Loucy (cell line): Measurements from ENCODE around the gene VAV1.

Experiments
- H2AFZ ChIP-seq: fragments of 200-600 bp; sonication (generic); 2 replicates; pipeline ENCODE4 v1.6.0; 2016; ENCODE audit warnings: antibody characterized with exemption, mild to moderate bottlenecking, low read length, moderate library complexity
- H3F3A ChIP-seq: fragments of 200-600 bp; 2 replicates; pipeline ENCODE4 v1.6.0; 2016; ENCODE audit warnings: antibody characterized with exemption, low read depth, mild to moderate bottlenecking
- H3K27me3 ChIP-seq: fragments of 200-600 bp; sonication (generic); 2 replicates; pipeline ENCODE4 v1.6.1; 2014; ENCODE audit warnings: low read length, mild to moderate bottlenecking; ENCODE audit not compliant: insufficient read depth, poor library complexity, severe bottlenecking
- H3K36me3 ChIP-seq: fragments of 200-600 bp; sonication (generic); 2 replicates; pipeline ENCODE4 v1.6.1; 2016; ENCODE audit warnings: low read length; ENCODE audit not compliant: insufficient read depth
- H3K4me1 ChIP-seq: fragments of 200-600 bp; sonication (generic); 2 replicates; pipeline ENCODE4 v1.5.1; 2014; ENCODE audit warnings: low read length, mild to moderate bottlenecking; ENCODE audit not compliant: insufficient read depth, poor library complexity, severe bottlenecking
- H3K4me2 ChIP-seq: fragments of 200-600 bp; sonication (generic); 2 replicates; pipeline ENCODE4 v1.6.0; 2014; ENCODE audit warnings: antibody characterized with exemption, low read length, low read depth, mild to moderate bottlenecking; ENCODE audit not compliant: poor library complexity, severe bottlenecking
- H3K4me3 ChIP-seq: fragments of 200-600 bp; sonication (generic); 2 replicates; pipeline ENCODE4 v1.5.1; 2014; ENCODE audit warnings: low read length, mild to moderate bottlenecking, mixed read lengths; ENCODE audit not compliant: poor library complexity, severe bottlenecking
- H3K79me2 ChIP-seq: fragments of 200-600 bp; sonication (generic); 2 replicates; pipeline ENCODE4 v1.6.1; 2014; ENCODE audit warnings: low read length; ENCODE audit not compliant: insufficient read depth
- H3K9ac ChIP-seq: fragments of 200-600 bp; sonication (generic); 2 replicates; pipeline ENCODE4 v1.6.0; 2014; ENCODE audit warnings: mild to moderate bottlenecking, low read depth, low read length, moderate library complexity; ENCODE audit not compliant: poor library complexity, severe bottlenecking
- H3K9me2 ChIP-seq: fragments of 200-600 bp; sonication (generic); replicated peaks from 2 replicates; pipeline ENCODE4 v1.6.1; 2016; ENCODE audit warnings: low read depth, low read length, mixed read lengths
- H3K9me3 ChIP-seq: fragments of 200-600 bp; sonication (generic); 2 replicates; pipeline ENCODE4 v1.6.1; 2014; ENCODE audit warnings: mild to moderate bottlenecking, antibody characterized with exemption, low read length, low read depth; ENCODE audit not compliant: insufficient read depth
- H4K20me1 ChIP-seq: fragments of 200-600 bp; sonication (generic); 2 replicates; pipeline ENCODE4 v1.6.0; 2014; ENCODE audit warnings: antibody characterized with exemption, low read length, mild to moderate bottlenecking; ENCODE audit not compliant: insufficient read depth, poor library complexity, severe bottlenecking
- CTCF ChIP-seq: fragments of 200-600 bp; sonication (generic); conservative IDR thresholded peaks from 2 replicates; pipeline ENCODE4 v1.5.1; 2014; ENCODE audit warnings: mild to moderate bottlenecking, antibody characterized with exemption, low read length
- EZH2phosphoT487 ChIP-seq: fragments of 200-600 bp; IDR thresholded peaks from 2 replicates; pipeline ENCODE4 v1.6.1; 2018; ENCODE audit warnings: antibody characterized with exemption, mild to moderate bottlenecking, moderate library complexity, borderline replicate concordance

The VAV1 gene

GRCh38 chr19:6873708-6874431, 101.4 kb downstream of the VAV1 start:
- no peak overlapping the region for H3K4me2 ChIP-seq
- H4K20me1 ChIP-seq = no peaks in the 10 kb centered on the region
- no peaks in the 10 kb centered on the region for H3K9me3 ChIP-seq
- TF ChIP-seq CTCF = no peak
- no peaks in the 10 kb centered on the region for H3K79me2 ChIP-seq
- no peaks in the 10 kb centered on the region for H3F3A ChIP-seq
- H3K9me2 ChIP-seq = no peaks in the 10 kb centered on the region
- H3K4me1 ChIP-seq = peaks cover 9% of the 10 kb centered on the region
- no peak overlapping the region for H3K9ac ChIP-seq
- no peaks in the 10 kb centered on the region for H3K27me3 ChIP-seq
- no peaks in the 10 kb centered on the region for H3K36me3 ChIP-seq
- H2AFZ ChIP-seq = no peak overlapping the region
- H3K4me3 ChIP-seq = no peak overlapping the region

GRCh38 chr19:6875218-6875617, 102.7 kb downstream of the VAV1 start:
- peaks cover 9% of the 10 kb centered on the region for H3K4me1 ChIP-seq
- H3K9me3 ChIP-seq = no peaks in the 10 kb centered on the region
- no peak overlapping the region for H2AFZ ChIP-seq
- H3K4me3 ChIP-seq = no peak overlapping the region
- no peaks in the 10 kb centered on the region for H3F3A ChIP-seq
- H3K36me3 ChIP-seq = no peaks in the 10 kb centered on the region
- no peaks in the 10 kb centered on the region for H3K79me2 ChIP-seq
- H3K27me3 ChIP-seq = no peaks in the 10 kb centered on the region
- no peak for TF ChIP-seq CTCF
- TF ChIP-seq EZH2phosphoT487 = no peak
- no peak overlapping the region for H3K9ac ChIP-seq
- no peaks in the 10 kb centered on the region for H4K20me1 ChIP-seq
- H3K9me2 ChIP-seq = no peaks in the 10 kb centered on the region
- H3K4me2 ChIP-seq = no peak overlapping the region

GRCh38 chr19:6876748-6877147, 104.2 kb downstream of the VAV1 start:
- Histone ChIP-seq H3F3A (no peaks in the 10 kb centered on the region), H3K4me2 (no peak overlapping the region), H3K4me3 (no peak overlapping the region), H3K79me2 (no peaks in the 10 kb centered on the region), H2AFZ (no peak overlapping the region), H3K9me2 (no peaks in the 10 kb centered on the region), H3K36me3 (no peaks in the 10 kb centered on the region), H3K4me1 (peaks cover 7% of the 10 kb centered on the region), H3K9ac (no peak overlapping the region), H3K9me3 (no peaks in the 10 kb centered on the region), H3K27me3 (no peaks in the 10 kb centered on the region), H4K20me1 (no peaks in the 10 kb centered on the region)
- TF ChIP-seq EZH2phosphoT487 = no peak
- TF ChIP-seq CTCF = no peak
